ENCODE measurements around the gene LYZL1.

DNA sequence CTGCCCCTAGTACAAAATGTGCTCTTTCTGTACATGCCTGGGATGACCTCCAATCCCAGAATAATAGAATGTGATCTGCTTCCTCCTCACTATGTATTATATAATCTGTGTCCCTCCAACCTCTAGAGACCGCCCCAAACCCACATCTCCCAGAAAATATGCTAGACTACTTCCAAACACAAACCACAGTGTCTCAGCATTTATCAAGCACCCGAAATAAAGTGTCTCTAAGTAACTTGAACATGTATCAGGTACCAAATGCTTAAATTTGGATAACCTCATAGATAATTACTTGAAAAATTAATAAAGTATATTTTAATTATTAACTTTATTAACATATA lies 16.1 kb downstream of the LYZL1 start:
- TF ChIP-seq POLR2A (IDR thresholded peaks at IDR 0.05): no peak
- TF ChIP-seq, protein P1, sequence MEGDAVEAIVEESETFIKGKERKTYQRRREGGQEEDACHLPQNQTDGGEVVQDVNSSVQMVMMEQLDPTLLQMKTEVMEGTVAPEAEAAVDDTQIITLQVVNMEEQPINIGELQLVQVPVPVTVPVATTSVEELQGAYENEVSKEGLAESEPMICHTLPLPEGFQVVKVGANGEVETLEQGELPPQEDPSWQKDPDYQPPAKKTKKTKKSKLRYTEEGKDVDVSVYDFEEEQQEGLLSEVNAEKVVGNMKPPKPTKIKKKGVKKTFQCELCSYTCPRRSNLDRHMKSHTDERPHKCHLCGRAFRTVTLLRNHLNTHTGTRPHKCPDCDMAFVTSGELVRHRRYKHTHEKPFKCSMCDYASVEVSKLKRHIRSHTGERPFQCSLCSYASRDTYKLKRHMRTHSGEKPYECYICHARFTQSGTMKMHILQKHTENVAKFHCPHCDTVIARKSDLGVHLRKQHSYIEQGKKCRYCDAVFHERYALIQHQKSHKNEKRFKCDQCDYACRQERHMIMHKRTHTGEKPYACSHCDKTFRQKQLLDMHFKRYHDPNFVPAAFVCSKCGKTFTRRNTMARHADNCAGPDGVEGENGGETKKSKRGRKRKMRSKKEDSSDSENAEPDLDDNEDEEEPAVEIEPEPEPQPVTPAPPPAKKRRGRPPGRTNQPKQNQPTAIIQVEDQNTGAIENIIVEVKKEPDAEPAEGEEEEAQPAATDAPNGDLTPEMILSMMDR (IDR thresholded peaks at IDR 0.05): no peak
- no peak for TF ChIP-seq POLR2AphosphoS5 (IDR thresholded peaks at IDR 0.05; ENCODE audit: insufficient read depth in 1 of 2, low read depth in 1 of 2)
